ENCODE results near the gene LYL1. TPM values are rescaled to one million over a fixed set of nuclear protein-coding genes. Genes with fewer than 3 reads are reported as not detected.

LYL1 gene
- polyA plus RNA-seq, 3 donors: 3.9 to 7.8 (median 5.5) TPM

GRCh38 chr19:13117176-13117771 is 14.6 kb upstream of the LYL1 start:
- DNase-seq (ENCODE audit: extremely low read depth in 1 of 11, low read depth in 9 of 11, low spot score in 4 of 11): no peak

- DNase-seq (ENCODE audit: extremely low read depth in 1 of 11, low read depth in 9 of 11, low spot score in 4 of 11): peak; percentile 78 to 93 (median 84)
Measured at GRCh38 chr19:13116282-13117175, 13.9 kb upstream of the LYL1 start, which contains the start of gene TRMT1. TRMT1 (minus strand) TSS chr19:13116740; CDS start chr19:13116399, 341 bp downstream.

- DNase-seq (ENCODE audit: extremely low read depth in 1 of 11, low read depth in 9 of 11, low spot score in 4 of 11): no peak
Measured at GRCh38 chr19:13115936-13116281, 13.3 kb upstream of the LYL1 start.

- no peak for DNase-seq (ENCODE audit: extremely low read depth in 1 of 11, low read depth in 9 of 11, low spot score in 4 of 11)
Measured at GRCh38 chr19:13112555-13112954, 9.9 kb upstream of the LYL1 start.

GRCh38 chr19:13110099-13110610 is 7.5 kb upstream of the LYL1 start:
- DNase-seq (ENCODE audit: extremely low read depth in 1 of 11, low read depth in 9 of 11, low spot score in 4 of 11): no peak

- no peak for DNase-seq (ENCODE audit: extremely low read depth in 1 of 11, low read depth in 9 of 11, low spot score in 4 of 11)
Measured at GRCh38 chr19:13109361-13110098, 6.9 kb upstream of the LYL1 start.

GRCh38 chr19:13104848-13105711 is 2.4 kb upstream of the LYL1 start:
- no peak for DNase-seq (ENCODE audit: extremely low read depth in 1 of 11, low read depth in 9 of 11, low spot score in 4 of 11)

- DNase-seq (ENCODE audit: extremely low read depth in 1 of 11, low read depth in 9 of 11, low spot score in 4 of 11): no peak
Measured at GRCh38 chr19:13104360-13104847, 1.7 kb upstream of the LYL1 start.

- no peak for DNase-seq (ENCODE audit: extremely low read depth in 1 of 11, low read depth in 9 of 11, low spot score in 4 of 11)
Measured at GRCh38 chr19:13103581-13104359, 1.1 kb upstream of the LYL1 start.

GRCh38 chr19:13102416-13102665 is 317 bp downstream of the LYL1 start:
- no peak for DNase-seq (ENCODE audit: extremely low read depth in 1 of 11, low read depth in 9 of 11, low spot score in 4 of 11)

- DNase-seq (ENCODE audit: extremely low read depth in 1 of 11, low read depth in 9 of 11, low spot score in 4 of 11): no peak
Measured at GRCh38 chr19:13101590-13102415, 855 bp downstream of the LYL1 start.

- no peak for DNase-seq (ENCODE audit: extremely low read depth in 1 of 11, low read depth in 9 of 11, low spot score in 4 of 11)
Measured at GRCh38 chr19:13100841-13101589, 1.6 kb downstream of the LYL1 start.

- DNase-seq (ENCODE audit: extremely low read depth in 1 of 11, low read depth in 9 of 11, low spot score in 4 of 11): no peak
Measured at GRCh38 chr19:13100031-13100588, 2.5 kb downstream of the LYL1 start.

GRCh38 chr19:13099073-13099999 is 3.3 kb downstream of the LYL1 start:
- DNase-seq (ENCODE audit: extremely low read depth in 1 of 11, low read depth in 9 of 11, low spot score in 4 of 11): no peak
